HAP-1 (cell line): ENCODE data around the gene ZNF414.

ENCODE experiments used
- DNase-seq, 2 experiments: peaks; one replicate each; pipeline ENCODE4 v3.0.0-alpha.2; 2016 to 2020; ENCODE audit warnings: low spot score in 2 of 2
- H3K27me3 ChIP-seq: fragments of 250-450 bp; sonication (Bioruptor Pico); 2 replicates; pipeline ENCODE4 v1.5.1; 2020; ENCODE audit warnings: low read depth, mild to moderate bottlenecking, moderate library complexity
- H3K36me3 ChIP-seq: fragments of 250-450 bp; sonication (Bioruptor Pico); replicated peaks from 2 replicates; pipeline ENCODE4 v1.5.1; 2020; ENCODE audit warnings: mild to moderate bottlenecking
- H3K4me1 ChIP-seq: fragments of 250-450 bp; sonication (Bioruptor Pico); 2 replicates; pipeline ENCODE4 v1.5.1; 2020; ENCODE audit warnings: mild to moderate bottlenecking
- H3K4me3 ChIP-seq: fragments of 250-450 bp; sonication (Bioruptor Pico); 2 replicates; pipeline ENCODE4 v1.5.1; 2020; ENCODE audit warnings: mild to moderate bottlenecking, moderate library complexity
- H3K9me3 ChIP-seq: fragments of 250-450 bp; sonication (Bioruptor Pico); 2 replicates; pipeline ENCODE4 v1.5.1; 2020; ENCODE audit warnings: mild to moderate bottlenecking, moderate library complexity
- in situ Hi-C: fragments of 300-500 bp; cut with MboI; formaldehyde crosslinking; loops from 3 replicates; pipeline ENCODE4 v1.14.3; 2020; ENCODE audit warnings: low sequenced_read_pairs, inconsistent platforms, mixed read lengths

The ZNF414 gene

GRCh38 chr19:8481201-8481600 is 32.8 kb downstream of the ZNF414 start:
- H3K36me3 ChIP-seq = peaks cover 76% of the 10 kb centered on the region
- no peak for DNase-seq
- H3K4me1 ChIP-seq = no peaks in the 10 kb centered on the region
- H3K27me3 ChIP-seq = no peaks in the 10 kb centered on the region
- in situ Hi-C loops = no loop called here
- no peaks in the 10 kb centered on the region for H3K9me3 ChIP-seq
- H3K4me3 ChIP-seq = no peak overlapping the region

- no peak overlapping the region for H3K4me3 ChIP-seq
- in situ Hi-C loops = no loop called here
These were observed 35.4 kb downstream of the ZNF414 start for GRCh38 chr19:8478598-8478997.

GRCh38 chr19:8477889-8478288 is 36.1 kb downstream of the ZNF414 start:
- in situ Hi-C loops = no loop called here
- Histone ChIP-seq H3K27me3 (no peaks in the 10 kb centered on the region), H3K4me1 (no peaks in the 10 kb centered on the region), H3K9me3 (no peaks in the 10 kb centered on the region), H3K36me3 (peaks cover 77% of the 10 kb centered on the region), H3K4me3 (no peak overlapping the region)
- no peak for DNase-seq

More at GRCh38 chr19:8478598-8478997, 35.4 kb downstream of the ZNF414 start:
- DNase-seq = no peak
- Histone ChIP-seq H3K36me3 (peaks cover 77% of the 10 kb centered on the region), H3K4me1 (no peaks in the 10 kb centered on the region), H3K27me3 (no peaks in the 10 kb centered on the region), H3K9me3 (no peaks in the 10 kb centered on the region)

- in situ Hi-C loops = no loop called here
- Histone ChIP-seq H3K27me3 (no peaks in the 10 kb centered on the region), H3K4me1 (no peaks in the 10 kb centered on the region), H3K9me3 (no peaks in the 10 kb centered on the region), H3K36me3 (peaks cover 80% of the 10 kb centered on the region), H3K4me3 (no peak overlapping the region)
- DNase-seq = no peak
These were observed 37.4 kb downstream of the ZNF414 start for GRCh38 chr19:8476524-8476923.

- Histone ChIP-seq H3K9me3 (no peaks in the 10 kb centered on the region), H3K27me3 (no peaks in the 10 kb centered on the region), H3K36me3 (peaks cover 85% of the 10 kb centered on the region), H3K4me3 (no peak overlapping the region), H3K4me1 (no peaks in the 10 kb centered on the region)
- no peak for DNase-seq
- in situ Hi-C loops = no loop called here
These were observed 39.0 kb downstream of the ZNF414 start for GRCh38 chr19:8475005-8475404.

GRCh38 chr19:8473648-8474476 is 40.1 kb downstream of the ZNF414 start:
- Histone ChIP-seq H3K4me3 (no peak overlapping the region), H3K27me3 (no peaks in the 10 kb centered on the region), H3K36me3 (peaks cover 91% of the 10 kb centered on the region), H3K9me3 (no peaks in the 10 kb centered on the region), H3K4me1 (no peaks in the 10 kb centered on the region)
- in situ Hi-C loops = no loop called here
- no peak for DNase-seq

GRCh38 chr19:8469613-8470368 is 44.2 kb downstream of the ZNF414 start:
- in situ Hi-C loops = no loop called here
- Histone ChIP-seq H3K9me3 (no peaks in the 10 kb centered on the region), H3K36me3 (peaks cover 100% of the 10 kb centered on the region), H3K4me1 (no peaks in the 10 kb centered on the region), H3K27me3 (no peaks in the 10 kb centered on the region), H3K4me3 (no peak overlapping the region)
- no peak for DNase-seq

- Histone ChIP-seq H3K4me3 (no peak overlapping the region), H3K4me1 (no peaks in the 10 kb centered on the region), H3K27me3 (no peaks in the 10 kb centered on the region), H3K36me3 (peaks cover 100% of the 10 kb centered on the region), H3K9me3 (no peaks in the 10 kb centered on the region)
- in situ Hi-C loops = no loop called here
- DNase-seq = no peak
These were observed 45.1 kb downstream of the ZNF414 start for GRCh38 chr19:8468761-8469373.

- DNase-seq = no peak
- no peaks in the 10 kb centered on the region for H3K27me3 ChIP-seq
- H3K36me3 ChIP-seq = peaks cover 100% of the 10 kb centered on the region
- H3K9me3 ChIP-seq = no peaks in the 10 kb centered on the region
- H3K4me1 ChIP-seq = no peaks in the 10 kb centered on the region
- in situ Hi-C loops = no loop called here
- no peak overlapping the region for H3K4me3 ChIP-seq
These were observed 45.8 kb downstream of the ZNF414 start for GRCh38 chr19:8468124-8468523.

GRCh38 chr19:8466018-8466417 is 47.9 kb downstream of the ZNF414 start:
- Histone ChIP-seq H3K36me3 (peaks cover 89% of the 10 kb centered on the region), H3K4me1 (no peaks in the 10 kb centered on the region), H3K27me3 (no peaks in the 10 kb centered on the region), H3K4me3 (no peak overlapping the region), H3K9me3 (no peaks in the 10 kb centered on the region)
- in situ Hi-C loops = no loop called here
- no peak for DNase-seq

- H3K4me3 ChIP-seq = no peak overlapping the region
- peaks cover 88% of the 10 kb centered on the region for H3K36me3 ChIP-seq
- H3K27me3 ChIP-seq = no peaks in the 10 kb centered on the region
- no peaks in the 10 kb centered on the region for H3K9me3 ChIP-seq
- DNase-seq = no peak
- H3K4me1 ChIP-seq = peaks cover 24% of the 10 kb centered on the region
- in situ Hi-C loops = no loop called here
These were observed 50.6 kb downstream of the ZNF414 start for GRCh38 chr19:8463365-8463764.

GRCh38 chr19:8462571-8462970 is 51.4 kb downstream of the ZNF414 start:
- H3K27me3 ChIP-seq = no peaks in the 10 kb centered on the region
- no peak overlapping the region for H3K4me3 ChIP-seq
- no peak for DNase-seq
- H3K9me3 ChIP-seq = no peaks in the 10 kb centered on the region
- in situ Hi-C loops = no loop called here
- H3K4me1 ChIP-seq = peaks cover 26% of the 10 kb centered on the region
- peaks cover 88% of the 10 kb centered on the region for H3K36me3 ChIP-seq

GRCh38 chr19:8461891-8462290 is 52.1 kb downstream of the ZNF414 start:
- Histone ChIP-seq H3K4me3 (no peak overlapping the region), H3K4me1 (peaks cover 26% of the 10 kb centered on the region), H3K36me3 (peaks cover 86% of the 10 kb centered on the region), H3K9me3 (no peaks in the 10 kb centered on the region), H3K27me3 (no peaks in the 10 kb centered on the region)
- in situ Hi-C loops = no loop called here
- no peak for DNase-seq

GRCh38 chr19:8461376-8461775 is 52.6 kb downstream of the ZNF414 start:
- in situ Hi-C loops = no loop called here
- Histone ChIP-seq H3K4me3 (no peak overlapping the region), H3K36me3 (peaks cover 86% of the 10 kb centered on the region), H3K4me1 (peaks cover 26% of the 10 kb centered on the region), H3K9me3 (no peaks in the 10 kb centered on the region), H3K27me3 (no peaks in the 10 kb centered on the region)
- no peak for DNase-seq
